CD4-positive, alpha-beta T cell treated with Interleukin-17A for 1 hour (primary cell): ENCODE results near the gene SPO11.

Source experiments
- DNase-seq: peaks from one replicate; pipeline ENCODE4 v3.0.0-alpha.2; 2020

The SPO11 gene

GRCh38 chr20:57379263-57379647 is 49.7 kb downstream of the SPO11 start:
- DNase-seq, result no peak

DNA sequence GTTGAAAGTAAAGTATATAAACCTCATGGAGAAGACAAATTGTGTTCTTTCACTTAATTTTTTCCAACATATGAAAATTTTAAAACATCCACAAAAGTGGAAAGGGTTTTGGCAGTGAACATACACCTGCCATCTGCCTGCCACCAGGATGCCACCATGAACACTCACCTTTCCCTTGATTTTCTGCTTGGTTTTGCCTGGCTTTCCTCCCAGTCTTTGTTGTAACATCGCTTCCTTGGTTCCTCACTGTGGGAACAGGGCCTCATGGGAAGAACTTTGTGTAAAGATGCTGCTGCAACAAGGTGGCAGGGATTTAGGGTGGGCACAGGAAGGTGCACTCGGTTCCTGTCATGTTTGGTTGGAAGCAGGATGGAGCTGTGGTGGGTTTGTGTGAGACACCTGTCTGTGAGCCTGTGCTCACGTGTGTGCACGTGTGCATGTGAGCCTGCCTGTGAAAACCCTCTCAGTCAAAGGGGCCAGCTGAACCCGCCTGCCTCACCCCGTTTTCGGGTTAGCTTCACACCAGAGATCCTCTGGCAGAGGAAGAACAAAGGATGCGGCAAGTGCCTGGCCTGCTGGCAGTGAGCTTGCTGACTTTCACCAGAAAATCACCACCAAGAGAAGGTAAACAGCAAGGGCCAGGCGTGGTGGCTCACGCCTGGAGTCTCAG is 50.6 kb downstream of the SPO11 start:
- no peak for DNase-seq

DNA sequence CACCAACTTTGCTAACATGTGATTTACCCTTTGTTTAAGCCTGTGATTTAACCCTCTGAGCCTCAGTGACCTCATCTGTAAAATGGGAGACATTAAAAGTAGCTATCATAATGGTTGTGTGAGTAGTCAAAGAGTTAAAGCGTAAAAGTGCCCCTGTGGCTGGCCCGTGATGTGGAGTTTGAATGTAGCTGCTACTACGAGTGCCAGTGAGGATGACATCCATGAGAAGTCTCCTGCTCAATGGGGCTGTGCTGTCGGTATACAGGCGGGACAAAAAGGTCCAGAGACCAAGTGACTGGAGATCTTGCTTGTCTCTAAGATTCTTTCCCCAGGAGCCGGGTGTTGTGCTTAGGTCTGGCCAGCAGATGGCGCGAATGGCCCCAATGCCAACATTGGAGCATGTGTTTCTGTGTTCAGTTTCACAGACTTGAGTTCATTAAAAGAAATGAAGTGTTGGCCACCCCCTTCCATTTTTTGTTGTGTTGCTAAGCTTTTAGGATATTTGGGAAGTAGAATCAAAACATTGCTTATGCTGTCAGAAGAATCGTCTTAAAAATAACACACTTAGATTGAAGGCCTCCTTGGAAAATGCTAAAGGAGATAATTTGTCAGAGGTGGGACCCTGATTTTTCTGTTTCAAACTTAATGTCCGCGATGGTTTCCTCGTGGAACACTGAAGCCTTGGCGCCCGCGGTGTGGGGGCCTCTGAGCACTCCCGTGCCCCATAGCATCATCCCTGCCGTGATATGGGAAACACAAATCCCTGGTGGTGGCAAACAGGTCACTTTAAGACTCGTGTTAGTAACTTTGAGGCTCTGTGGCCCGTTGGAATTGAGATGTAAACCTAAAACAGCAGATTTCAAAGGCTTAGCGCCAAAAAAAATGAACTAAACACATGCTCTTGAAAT is 52.2 kb downstream of the SPO11 start:
- DNase-seq, result peak; percentile 88

DNA sequence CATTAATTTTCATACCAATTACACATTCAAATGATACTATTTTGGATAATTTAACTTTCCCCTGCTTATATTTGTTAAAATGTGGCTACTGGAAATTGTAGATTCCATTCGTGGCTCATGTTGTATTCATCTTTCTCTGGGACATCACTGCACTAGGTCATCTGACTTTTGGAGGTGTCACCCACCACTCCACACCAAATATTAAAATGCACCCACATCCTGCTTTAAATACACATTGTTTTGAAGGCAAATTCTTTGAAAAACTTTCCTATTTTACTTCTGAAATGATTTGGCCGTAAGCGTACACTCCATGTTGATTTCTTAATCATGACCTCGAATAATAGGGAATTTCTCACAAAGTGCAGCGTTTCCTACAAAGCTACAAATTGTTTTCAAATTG is 52.9 kb downstream of the SPO11 start:
- no peak for DNase-seq

- no peak for DNase-seq
These were observed 54.1 kb downstream of the SPO11 start for GRCh38 chr20:57383447-57384347.

DNA sequence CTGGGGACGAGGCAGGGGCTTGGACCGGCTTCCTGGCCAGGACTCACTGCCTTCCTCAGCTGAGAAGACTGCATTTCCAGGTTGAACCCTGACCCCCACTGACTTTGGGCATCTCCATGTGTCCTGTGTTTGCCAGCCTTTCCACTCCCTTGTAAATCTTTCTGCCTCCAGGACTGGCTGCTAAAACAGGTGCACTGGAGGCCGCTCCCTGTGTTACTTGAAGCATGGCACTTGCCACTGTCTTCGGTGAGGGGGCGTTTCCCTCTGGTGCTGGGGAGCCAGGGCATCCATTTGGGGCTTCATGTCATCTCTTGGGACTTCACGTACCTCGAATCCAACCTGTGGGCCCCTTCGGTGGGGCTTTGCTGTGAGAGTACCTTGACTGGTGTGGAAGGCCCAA is 54.9 kb downstream of the SPO11 start:
- no peak for DNase-seq

DNA sequence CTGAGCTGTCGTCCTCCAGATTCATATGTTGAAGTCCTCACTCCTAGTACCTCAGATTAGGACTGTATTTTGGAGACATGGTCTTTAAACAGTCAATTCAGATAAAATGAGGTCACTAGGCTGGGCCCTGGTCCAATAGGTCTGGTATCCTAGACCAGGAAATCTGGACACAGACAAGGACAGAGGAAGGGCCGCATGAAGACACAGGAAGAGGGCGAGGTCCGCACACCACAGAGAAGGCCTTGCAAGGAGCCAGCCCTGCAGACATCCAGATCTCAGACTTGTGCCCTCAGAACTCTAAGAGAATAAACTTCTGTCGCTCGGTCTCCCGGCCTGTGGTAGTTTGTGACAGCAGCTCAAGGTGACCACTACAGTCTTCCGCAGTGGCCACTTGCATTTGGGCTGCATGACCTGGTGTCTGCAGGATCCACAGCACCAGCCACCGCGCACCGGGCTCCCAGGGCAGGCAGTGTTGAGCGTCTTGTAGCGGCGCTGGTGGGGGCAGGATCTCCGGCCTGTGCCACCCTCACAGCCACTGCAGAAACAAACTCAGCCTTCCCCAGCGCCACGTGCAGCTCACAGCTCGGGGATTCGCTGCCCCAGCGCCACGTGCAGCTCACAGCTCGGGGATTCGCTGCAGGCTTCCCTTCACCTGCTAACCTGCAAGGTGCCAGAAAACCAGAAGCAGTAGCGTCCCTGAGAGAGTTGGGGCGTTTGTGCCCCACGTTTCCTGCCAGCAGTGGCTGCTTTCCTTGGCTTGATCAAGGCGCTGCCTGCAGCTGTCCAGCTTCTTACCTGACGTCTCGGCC is 55.6 kb downstream of the SPO11 start:
- DNase-seq, result no peak

DNA sequence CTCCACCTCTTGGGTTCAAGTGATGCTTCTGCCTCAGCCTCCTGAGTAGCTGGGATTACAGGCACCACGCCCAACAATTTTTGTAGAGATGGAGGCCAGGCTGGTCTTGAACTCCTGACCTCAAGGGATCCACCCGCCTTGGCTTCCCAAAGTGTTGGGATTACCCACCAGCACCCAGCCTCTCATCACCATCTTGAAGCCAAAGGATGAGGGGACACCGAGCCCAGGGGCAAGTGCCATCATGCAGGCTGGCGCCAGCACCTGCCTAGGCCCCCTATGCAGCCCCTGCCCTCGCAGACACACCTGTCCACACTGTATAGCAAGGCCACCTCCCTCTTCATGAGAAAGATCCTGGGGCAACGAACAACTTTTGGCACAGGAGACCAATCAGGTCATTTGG is 56.3 kb downstream of the SPO11 start:
- DNase-seq, result no peak

- DNase-seq, result no peak
These were observed 57.2 kb downstream of the SPO11 start for GRCh38 chr20:57386762-57387161.

GRCh38 chr20:57387463-57387862 is 57.9 kb downstream of the SPO11 start:
- DNase-seq, result no peak

- DNase-seq, result no peak
These were observed 58.4 kb downstream of the SPO11 start for GRCh38 chr20:57387945-57388371.

GRCh38 chr20:57388953-57389694 is 59.5 kb downstream of the SPO11 start:
- DNase-seq, result peak; percentile 60

GRCh38 chr20:57389695-57390603 is 60.3 kb downstream of the SPO11 start:
- peak; percentile 81 for DNase-seq

GRCh38 chr20:57390604-57391438 is 61.2 kb downstream of the SPO11 start, which contains the start of gene RBM38:
Gene RBM38 (plus strand): TSS chr20:57391396. CDS start chr20:57391582, 186 bp downstream.
- peak; percentile 72 for DNase-seq

DNA sequence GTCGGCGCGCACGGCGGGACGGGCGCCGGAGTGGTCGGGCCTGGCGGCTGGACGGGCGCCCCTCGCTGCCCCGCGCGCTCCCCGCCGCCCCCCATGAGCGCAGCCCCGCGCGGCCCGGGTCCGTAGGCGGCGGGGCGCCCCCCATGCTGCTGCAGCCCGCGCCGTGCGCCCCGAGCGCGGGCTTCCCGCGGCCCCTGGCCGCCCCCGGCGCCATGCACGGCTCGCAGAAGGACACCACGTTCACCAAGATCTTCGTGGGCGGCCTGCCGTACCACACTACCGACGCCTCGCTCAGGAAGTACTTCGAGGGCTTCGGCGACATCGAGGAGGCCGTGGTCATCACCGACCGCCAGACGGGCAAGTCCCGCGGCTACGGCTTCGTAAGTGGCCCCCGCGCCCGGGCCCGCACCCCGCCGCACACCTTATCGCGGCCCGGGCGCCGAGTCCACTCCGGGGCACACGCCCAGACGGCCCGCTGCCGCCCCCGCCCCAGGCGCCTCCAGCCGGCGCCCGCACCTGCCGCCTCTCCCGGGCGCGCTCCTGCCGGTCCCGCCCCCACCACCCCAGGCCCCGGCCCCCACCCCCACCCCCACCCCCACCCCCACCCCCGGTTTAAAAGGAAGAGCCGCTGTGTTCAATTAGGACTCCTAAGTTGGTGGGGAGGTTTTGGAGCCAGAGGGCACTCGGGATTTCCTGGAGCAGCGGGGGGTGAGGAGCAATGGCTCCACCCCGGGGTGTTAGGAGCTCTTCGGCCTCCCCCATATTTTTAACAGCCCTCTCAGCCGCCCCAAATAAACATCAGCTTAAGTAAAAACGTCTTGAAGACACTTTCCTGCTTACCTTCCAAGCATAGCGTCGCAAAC is 62.1 kb downstream of the SPO11 start:
- DNase-seq, result peak; percentile 43

DNA sequence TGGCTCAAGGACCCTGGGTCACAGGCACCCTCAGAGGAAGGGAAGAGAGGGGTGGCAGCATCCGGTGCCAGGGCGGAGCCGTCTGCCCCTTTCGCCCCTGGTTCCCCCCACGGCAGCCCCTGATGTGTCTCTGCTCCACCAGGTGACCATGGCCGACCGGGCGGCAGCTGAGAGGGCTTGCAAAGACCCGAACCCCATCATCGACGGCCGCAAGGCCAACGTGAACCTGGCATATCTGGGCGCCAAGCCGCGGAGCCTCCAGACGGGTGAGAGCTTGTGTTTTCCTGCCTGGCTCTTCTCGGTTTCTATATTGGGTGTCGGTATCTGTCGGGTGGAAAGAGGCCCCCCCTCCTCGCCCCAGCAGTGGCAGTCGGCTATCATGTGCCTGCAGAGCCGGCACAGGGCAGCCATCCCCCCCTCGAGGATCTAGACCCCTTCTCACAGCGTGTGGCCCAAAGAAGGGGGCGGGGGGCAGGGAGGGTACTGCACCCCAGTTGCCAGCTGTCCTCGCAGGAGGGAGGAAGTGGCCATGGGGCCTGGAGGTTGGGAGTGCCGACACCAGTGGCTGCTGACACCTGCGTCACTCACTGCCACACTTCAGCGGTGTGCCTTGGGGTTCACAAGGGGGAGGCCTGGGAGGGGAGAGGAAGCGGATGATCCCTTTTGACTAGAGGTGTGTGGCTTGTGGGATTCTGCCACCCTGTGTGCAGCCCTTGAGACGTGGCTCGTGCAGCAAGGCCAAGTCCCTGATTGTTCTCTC is 63.1 kb downstream of the SPO11 start:
- peak; percentile 90 for DNase-seq
